Esophagus (tissue), 2 donors: ENCODE measurements around the gene PTGER3. TPM values are rescaled to one million over a fixed set of nuclear protein-coding genes. Genes with fewer than 3 reads are reported as not detected.

ENCODE experiments used
- H3K27ac ChIP-seq, 2 donors: one replicate each; pipeline ENCODE4 v1.5.1; 2013; ENCODE audit warnings: low read depth in 2 of 2, mild to moderate bottlenecking in 2 of 2, inconsistent platforms in 1 of 2, low read length in 1 of 2, moderate library complexity in 1 of 2
- H3K27me3 ChIP-seq, 2 donors: one replicate each; pipeline ENCODE4 v1.6.1; 2013; ENCODE audit warnings: low read length in 2 of 2, control low read depth in 1 of 2, mild to moderate bottlenecking in 1 of 2; ENCODE audit not compliant: insufficient read depth in 2 of 2, control insufficient read depth in 1 of 2
- H3K36me3 ChIP-seq, 2 donors: one replicate each; pipeline ENCODE4 v1.6.1; 2013; ENCODE audit warnings: low read length in 1 of 2; ENCODE audit not compliant: control insufficient read depth in 2 of 2, insufficient read depth in 2 of 2
- H3K4me1 ChIP-seq, 2 donors: one replicate each; pipeline ENCODE4 v1.6.1; 2013; ENCODE audit warnings: low read length in 1 of 2; ENCODE audit not compliant: control insufficient read depth in 2 of 2, insufficient read depth in 2 of 2
- H3K4me3 ChIP-seq, 2 donors: one replicate each; pipeline ENCODE4 v1.5.1; 2013; ENCODE audit warnings: low read length in 2 of 2, mild to moderate bottlenecking in 2 of 2, low read depth in 1 of 2, moderate library complexity in 1 of 2
- H3K9me3 ChIP-seq, 2 donors: one replicate each; pipeline ENCODE4 v1.6.1; 2013; ENCODE audit warnings: mild to moderate bottlenecking in 2 of 2, low read depth in 1 of 2, low read length in 1 of 2, moderate library complexity in 1 of 2; ENCODE audit not compliant: control insufficient read depth in 2 of 2, insufficient read depth in 1 of 2
- WGBS, 2 donors: extraction: QIAGEN DNeasy Blood & Tissue Kit; methylation state at CpG; one replicate each; pipeline ENCODE4 v1.1.7; 2013; 5-methylcytosine and 5-hydroxymethylcytosine counted together
- polyA plus RNA-seq, 2 donors: library from polyadenylated mRNA; stranded (reverse); fragments of 200-250 nt; gene quantifications; one replicate each; pipeline ENCODE4 v1.2.3, GENCODE V29; 2013
- donor health status: healthy with polysubstance abuse.
- donor health status: Bipolar disorder and iron deficiency.

The PTGER3 gene
- polyA plus RNA-seq, 2 donors: 0.29 to 1.1 TPM

GRCh38 chr1:71053758-71054157 is 6.1 kb upstream of the PTGER3 start:
- Histone ChIP-seq H3K9me3 (no peaks in the 10 kb centered on the region), H3K4me3 (no peak overlapping the region), H3K36me3 (no peaks in the 10 kb centered on the region), H3K4me1 (no peaks in the 10 kb centered on the region), H3K27me3 (no peaks in the 10 kb centered on the region), H3K27ac (no peak overlapping the region)
- 69 to 72% methylated on average over 7 of the region's 7 CpGs for WGBS, 2 donors

GRCh38 chr1:71053146-71053545 is 5.5 kb upstream of the PTGER3 start:
- Histone ChIP-seq H3K27me3 (no peaks in the 10 kb centered on the region), H3K27ac (no peak overlapping the region), H3K36me3 (no peaks in the 10 kb centered on the region), H3K9me3 (no peaks in the 10 kb centered on the region), H3K4me3 (no peak overlapping the region), H3K4me1 (no peaks in the 10 kb centered on the region)
- 63 to 67% methylated on average over 1 of the region's 1 CpG for WGBS, 2 donors

- Histone ChIP-seq H3K4me1 (peaks cover 3 to 13% of the 10 kb centered on the region in 2 donors), H3K9me3 (no peaks in the 10 kb centered on the region), H3K4me3 (no peak overlapping the region), H3K36me3 (no peaks in the 10 kb centered on the region), H3K27me3 (no peaks in the 10 kb centered on the region), H3K27ac (no peak overlapping the region)
- WGBS, 2 donors: 0% methylated on average over 1 of the region's 1 CpG
Observed at GRCh38 chr1:71049951-71050598, 2.5 kb upstream of the PTGER3 start.

GRCh38 chr1:71046891-71047634 is 553 bp downstream of the PTGER3 start:
- peak overlapping the region; percentile 50 to 54 for H3K4me3 ChIP-seq
- no peaks in the 10 kb centered on the region for H3K27me3 ChIP-seq
- H3K36me3 ChIP-seq: no peaks in the 10 kb centered on the region
- 4 to 5% methylated on average over 69 to 73 of the region's 73 CpGs for WGBS, 2 donors
- peaks cover 3 to 13% of the 10 kb centered on the region in 2 donors for H3K4me1 ChIP-seq
- H3K9me3 ChIP-seq: no peaks in the 10 kb centered on the region
- H3K27ac ChIP-seq: no peak overlapping the region

GRCh38 chr1:71045463-71046028 is 2.1 kb downstream of the PTGER3 start:
- no peak overlapping the region for H3K4me3 ChIP-seq
- WGBS, 2 donors: 72 to 76% methylated on average over 16 of the region's 16 CpGs
- no peaks in the 10 kb centered on the region for H3K27me3 ChIP-seq

GRCh38 chr1:71044833-71045232 is 2.8 kb downstream of the PTGER3 start:
- Histone ChIP-seq H3K4me3 (no peak overlapping the region), H3K27me3 (no peaks in the 10 kb centered on the region), H3K27ac (no peak overlapping the region), H3K4me1 (peaks cover 3 to 13% of the 10 kb centered on the region in 2 donors), H3K36me3 (no peaks in the 10 kb centered on the region), H3K9me3 (no peaks in the 10 kb centered on the region)
- 68 to 77% methylated on average over 1 of the region's 1 CpG for WGBS, 2 donors

More at GRCh38 chr1:71045463-71046028, 2.1 kb downstream of the PTGER3 start:
- H3K4me1 ChIP-seq: peaks cover 3 to 13% of the 10 kb centered on the region in 2 donors
- no peaks in the 10 kb centered on the region for H3K36me3 ChIP-seq
- no peaks in the 10 kb centered on the region for H3K9me3 ChIP-seq
- no peak overlapping the region for H3K27ac ChIP-seq

- Histone ChIP-seq H3K4me1 (peaks cover 3 to 13% of the 10 kb centered on the region in 2 donors), H3K9me3 (no peaks in the 10 kb centered on the region), H3K27me3 (no peaks in the 10 kb centered on the region), H3K27ac (no peak overlapping the region), H3K36me3 (no peaks in the 10 kb centered on the region), H3K4me3 (no peak overlapping the region)
Observed at GRCh38 chr1:71043065-71043464, 4.6 kb downstream of the PTGER3 start.

GRCh38 chr1:71041806-71042205 is 5.8 kb downstream of the PTGER3 start:
- no peaks in the 10 kb centered on the region for H3K27me3 ChIP-seq
- H3K4me1 ChIP-seq: peaks cover under 1 to 5% of the 10 kb centered on the region in 2 donors
- WGBS, 2 donors: 59 to 65% methylated on average over 2 of the region's 2 CpGs
- H3K4me3 ChIP-seq: no peak overlapping the region
- H3K36me3 ChIP-seq: no peaks in the 10 kb centered on the region
- H3K9me3 ChIP-seq: no peaks in the 10 kb centered on the region
- H3K27ac ChIP-seq: no peak overlapping the region

GRCh38 chr1:71039661-71040262 is 7.9 kb downstream of the PTGER3 start:
- Histone ChIP-seq H3K27me3 (no peaks in the 10 kb centered on the region), H3K36me3 (no peaks in the 10 kb centered on the region), H3K9me3 (no peaks in the 10 kb centered on the region), H3K4me1 (no peaks in the 10 kb centered on the region), H3K4me3 (no peak overlapping the region), H3K27ac (no peak overlapping the region)
